IMR-90 (cell line): ENCODE results near the gene GRAMD2B. TPM values are rescaled to one million over a fixed set of nuclear protein-coding genes. Genes with fewer than 3 reads are reported as not detected.

Experiments
- polyA plus RNA-seq, 3 experiments: library from polyadenylated mRNA; depleted of rRNA; stranded (reverse); fragments of >200 nt; gene quantifications; 2 replicates each; pipeline ENCODE4 v1.2.3, GENCODE V29; 2012; ENCODE audit warnings: low replicate concordance in 1 of 3
- total RNA-seq: library from RNA; depleted of rRNA; stranded (reverse); fragments of >200 nt; gene quantifications from 2 replicates; pipeline ENCODE4 v1.2.3, GENCODE V29; 2012; rRNA removed

Gene GRAMD2B
- total and polyA plus RNA-seq, 2 of the 4 experiments (the other 2 are of a cell fraction) = 13.9 to 20.3 TPM

Other genes with a start within 250 kb of the GRAMD2B start
- gene ALDH7A1, start 171.8 kb downstream of the GRAMD2B start, total RNA-seq = 40.9 and 43.9 TPM in 2 replicates
- 54.9 and 62.2 TPM in 2 replicates for gene ALDH7A1, start 171.8 kb downstream of the GRAMD2B start, polyA plus RNA-seq (2012; rRNA removed)
- 46.4 and 104 TPM in 2 replicates for gene PHAX, start 177.5 kb downstream of the GRAMD2B start, total RNA-seq
- 25.7 and 32.5 TPM in 2 replicates for gene PHAX, start 177.5 kb downstream of the GRAMD2B start, polyA plus RNA-seq (2012; rRNA removed)